Upper lobe of left lung (tissue), 6 donors: ENCODE results near the gene ADRB2. TPM values are rescaled to one million over a fixed set of nuclear protein-coding genes. Genes with fewer than 3 reads are reported as not detected.
A peak's percentile ranks its signal among the peaks of the same experiment; 100 is the strongest.

ENCODE experiments used
- ATAC-seq, 2 donors: fragments of 200-7000 bp; cut with Tn5 transposase; one replicate each; pipeline ENCODE4 v1.9.1; 2022; ENCODE audit warnings: mild to moderate bottlenecking in 2 of 2, moderate library complexity in 2 of 2; ENCODE audit not compliant: low FRiP score in 2 of 2
- DNase-seq, 2 donors: peaks; one replicate each; pipeline ENCODE4 v3.0.0-alpha.2; 2019 to 2020
- H3K27ac ChIP-seq, 4 donors: fragments of 200-600 bp; sonication (generic); one replicate each; pipeline ENCODE4 v1.5.1; 2016 to 2019
- H3K27me3 ChIP-seq, 4 donors: fragments of 200-600 bp; sonication (generic); one replicate each; pipeline ENCODE4 v1.5.1; 2017 to 2019
- H3K36me3 ChIP-seq, 4 donors: fragments of 200-600 bp; sonication (generic); one replicate each; pipeline ENCODE4 v1.5.1; 2016 to 2019
- H3K4me1 ChIP-seq, 4 donors: fragments of 200-600 bp; sonication (generic); one replicate each; pipeline ENCODE4 v1.5.1; 2018 to 2019
- H3K4me3 ChIP-seq, 4 donors: fragments of 200-600 bp; sonication (generic); one replicate each; pipeline ENCODE4 v1.5.1; 2017 to 2019; ENCODE audit warnings: mild to moderate bottlenecking in 2 of 4, moderate library complexity in 1 of 4
- H3K9me3 ChIP-seq, 4 donors: fragments of 200-600 bp; sonication (generic); one replicate each; pipeline ENCODE4 v1.5.1; 2018 to 2019
- CTCF ChIP-seq, 6 experiments: fragments of 450-650 bp in 4 of 6; fragments of 200-600 bp in 2 of 6; sonication (generic) in 2 of 6; IDR thresholded peaks; one replicate each; pipeline ENCODE4 v1.5.1; 2016 to 2019; ENCODE audit warnings: antibody characterized with exemption in 6 of 6
- EP300 ChIP-seq, 4 donors: sonication (generic); formaldehyde crosslinking; IDR thresholded peaks; one replicate each; pipeline ENCODE4 v1.5.1; 2017; ENCODE audit warnings: antibody characterized with exemption in 4 of 4, control low read depth in 2 of 4
- POLR2A ChIP-seq, 4 donors: fragments of 450-650 bp; IDR thresholded peaks; one replicate each; pipeline ENCODE4 v1.5.1; 2016 to 2017; ENCODE audit warnings: antibody characterized with exemption in 4 of 4, mild to moderate bottlenecking in 2 of 4
- POLR2AphosphoS5 ChIP-seq, 2 donors: sonication (generic); formaldehyde crosslinking; IDR thresholded peaks; one replicate each; pipeline ENCODE4 v1.5.1; 2017; ENCODE audit warnings: antibody characterized with exemption in 2 of 2
- WGBS, 2 donors: methylation state at CpG; one replicate each; pipeline ENCODE4 v1.1.5; 2017 to 2018; 5-methylcytosine and 5-hydroxymethylcytosine counted together
- total RNA-seq, 6 donors: library from RNA; depleted of rRNA in 4 of 6; stranded (reverse); fragments of >200 nt in 4 of 6; gene quantifications; one replicate each; pipeline versions ENCODE4 v1.1.0 to v1.2.1, GENCODE V29; 2016 to 2021
- donor health status: DM: no; HTN: no; CAD: no; lungs with moderate emphysema.
- donor health status: DM: no; HTN: yes; CAD: no; lungs with severe emphysema.

The ADRB2 gene
- total RNA-seq, 6 donors from 2014 or later: 22.4 to 77.4 (median 34.2) TPM

GRCh38 chr5:148837383-148837782 is 11.0 kb downstream of the ADRB2 start:
- WGBS, 2 donors: 91 to 99% methylated on average over 3 of the region's 3 CpGs
- no peak for ATAC-seq
- DNase-seq: no peak
- H3K4me3 ChIP-seq: no peak overlapping the region
- no peaks in the 10 kb centered on the region for H3K27me3 ChIP-seq
- no peaks in the 10 kb centered on the region for H3K9me3 ChIP-seq
- TF ChIP-seq POLR2AphosphoS5 (IDR thresholded peaks at IDR 0.05) (no peak), POLR2A (IDR thresholded peaks at IDR 0.05) (no peak), EP300 (IDR thresholded peaks at IDR 0.05) (no peak), CTCF (IDR thresholded peaks at IDR 0.05) (no peak)
- H3K36me3 ChIP-seq: peaks cover 0 to 3% (median 0%) of the 10 kb centered on the region in 4 donors
- H3K4me1 ChIP-seq: peaks cover 15 to 61% (median 28%) of the 10 kb centered on the region in 4 donors
- no peak overlapping the region for H3K27ac ChIP-seq

GRCh38 chr5:148838357-148838756 is 11.9 kb downstream of the ADRB2 start:
- Histone ChIP-seq H3K36me3 (peaks cover 0 to 3% (median 0%) of the 10 kb centered on the region in 4 donors), H3K9me3 (no peaks in the 10 kb centered on the region), H3K27me3 (no peaks in the 10 kb centered on the region), H3K4me1 (peaks cover 6 to 61% (median 21%) of the 10 kb centered on the region in 4 donors), H3K27ac (peak overlapping the region in 1 of 4 donors; percentile 35), H3K4me3 (no peak overlapping the region)
- WGBS, 2 donors: 83% methylated on average over 1 of the region's 1 CpG; no CpG with 5 or more reads in 1 of the 2 donors
- DNase-seq (no peak), ATAC-seq (peak; percentile 21 to 22)
- TF ChIP-seq POLR2A (IDR thresholded peaks at IDR 0.05) (no peak), POLR2AphosphoS5 (IDR thresholded peaks at IDR 0.05) (no peak), EP300 (IDR thresholded peaks at IDR 0.05) (no peak), CTCF (IDR thresholded peaks at IDR 0.05) (no peak)

GRCh38 chr5:148839960-148840359 is 13.5 kb downstream of the ADRB2 start:
- H3K4me3 ChIP-seq: no peak overlapping the region
- H3K27ac ChIP-seq: no peak overlapping the region
- DNase-seq (no peak), ATAC-seq (no peak)
- H3K4me1 ChIP-seq: peaks cover 6 to 56% (median 13%) of the 10 kb centered on the region in 4 donors
- no peaks in the 10 kb centered on the region for H3K9me3 ChIP-seq
- 89 to 92% methylated on average over 4 of the region's 4 CpGs for WGBS, 2 donors
- no peaks in the 10 kb centered on the region for H3K27me3 ChIP-seq
- peaks cover 0 to 2% (median 0%) of the 10 kb centered on the region in 4 donors for H3K36me3 ChIP-seq
- no peak for TF ChIP-seq POLR2AphosphoS5 (IDR thresholded peaks at IDR 0.05)
- no peak for TF ChIP-seq EP300 (IDR thresholded peaks at IDR 0.05)
- TF ChIP-seq CTCF (IDR thresholded peaks at IDR 0.05): no peak
- no peak for TF ChIP-seq POLR2A (IDR thresholded peaks at IDR 0.05)

GRCh38 chr5:148840531-148840930 is 14.1 kb downstream of the ADRB2 start:
- ATAC-seq: no peak
- WGBS, 2 donors: 97 to 100% methylated on average over 1 of the region's 1 CpG

More at GRCh38 chr5:148840531-148840930, 14.1 kb downstream of the ADRB2 start:
- no peaks in the 10 kb centered on the region for H3K27me3 ChIP-seq
- no peak overlapping the region for H3K4me3 ChIP-seq
- no peaks in the 10 kb centered on the region for H3K9me3 ChIP-seq
- no peak overlapping the region for H3K27ac ChIP-seq
- no peak for DNase-seq
- H3K4me1 ChIP-seq: peaks cover 6 to 57% (median 13%) of the 10 kb centered on the region in 4 donors
- TF ChIP-seq POLR2A (IDR thresholded peaks at IDR 0.05) (no peak), POLR2AphosphoS5 (IDR thresholded peaks at IDR 0.05) (no peak), CTCF (IDR thresholded peaks at IDR 0.05) (no peak), EP300 (IDR thresholded peaks at IDR 0.05) (no peak)
- H3K36me3 ChIP-seq: no peaks in the 10 kb centered on the region
